GM12801 (cell line): ENCODE measurements around the gene TMEM14B.

Experiments used
- CTCF ChIP-seq: IDR thresholded peaks from one replicate; pipeline ENCODE4 v1.5.1; 2011; ENCODE audit warnings: control low read depth; ENCODE audit not compliant: insufficient read length; ENCODE audit errors: extremely low read depth

TMEM14B gene

GRCh38 chr6:10747251-10747972 is at the start of gene TMEM14B:
TSS of gene TMEM14B (plus strand) at chr6:10747805. CDS start at chr6:10749246, 1,441 bp downstream.
- no peak for TF ChIP-seq CTCF

GRCh38 chr6:10713962-10714361 is 33.6 kb upstream of the TMEM14B start:
- TF ChIP-seq CTCF = no peak

DNA sequence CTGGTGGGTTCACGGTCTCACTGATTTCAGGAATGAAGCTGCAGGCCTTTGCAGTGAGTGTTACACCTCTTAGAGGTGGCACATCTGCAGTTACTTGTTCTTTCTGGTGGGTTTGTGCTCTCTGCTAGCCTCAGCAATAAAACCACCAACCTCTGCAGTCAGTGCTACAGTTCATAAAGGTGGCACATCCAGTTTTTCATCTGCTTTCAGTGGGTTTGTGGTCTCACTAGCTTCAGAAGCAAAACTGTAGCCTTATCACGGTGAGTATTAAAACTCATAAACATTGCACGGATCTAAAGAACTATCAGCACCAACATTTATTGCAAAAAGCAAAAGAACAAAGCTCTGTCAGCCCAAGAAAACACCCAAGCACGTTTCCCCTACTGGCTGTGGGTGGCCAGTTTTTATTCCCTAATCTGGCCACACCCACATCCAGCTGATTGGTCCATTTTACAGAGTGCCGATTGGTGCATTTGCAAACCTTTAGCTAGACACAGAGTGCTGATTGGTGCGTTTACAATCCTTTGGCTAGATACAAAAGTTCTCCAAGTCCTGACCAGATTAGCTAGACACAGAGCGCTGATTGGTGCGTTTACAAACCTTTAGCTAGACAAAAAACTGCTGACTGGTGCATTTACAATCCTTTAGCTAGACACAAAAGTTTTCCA is 28.2 kb upstream of the TMEM14B start:
- TF ChIP-seq CTCF = no peak

DNA sequence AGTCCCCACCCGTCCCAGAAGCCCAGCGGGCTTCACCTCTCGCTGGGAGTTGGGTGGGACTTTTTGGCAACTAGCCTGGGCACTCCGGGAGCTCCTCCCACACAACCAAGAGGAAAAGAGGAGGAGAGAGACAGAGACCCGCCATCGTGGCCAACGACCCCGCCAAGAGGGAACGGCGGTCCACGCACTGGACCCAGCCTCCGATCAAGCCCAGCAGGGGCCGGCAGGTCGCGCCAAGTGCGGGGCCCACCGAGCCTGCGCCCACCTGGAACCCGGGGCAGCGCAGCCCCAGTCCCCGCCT is 27.7 kb upstream of the TMEM14B start:
- TF ChIP-seq CTCF = no peak

GRCh38 chr6:10720265-10720959 is 27.2 kb upstream of the TMEM14B start:
- no peak for TF ChIP-seq CTCF

DNA sequence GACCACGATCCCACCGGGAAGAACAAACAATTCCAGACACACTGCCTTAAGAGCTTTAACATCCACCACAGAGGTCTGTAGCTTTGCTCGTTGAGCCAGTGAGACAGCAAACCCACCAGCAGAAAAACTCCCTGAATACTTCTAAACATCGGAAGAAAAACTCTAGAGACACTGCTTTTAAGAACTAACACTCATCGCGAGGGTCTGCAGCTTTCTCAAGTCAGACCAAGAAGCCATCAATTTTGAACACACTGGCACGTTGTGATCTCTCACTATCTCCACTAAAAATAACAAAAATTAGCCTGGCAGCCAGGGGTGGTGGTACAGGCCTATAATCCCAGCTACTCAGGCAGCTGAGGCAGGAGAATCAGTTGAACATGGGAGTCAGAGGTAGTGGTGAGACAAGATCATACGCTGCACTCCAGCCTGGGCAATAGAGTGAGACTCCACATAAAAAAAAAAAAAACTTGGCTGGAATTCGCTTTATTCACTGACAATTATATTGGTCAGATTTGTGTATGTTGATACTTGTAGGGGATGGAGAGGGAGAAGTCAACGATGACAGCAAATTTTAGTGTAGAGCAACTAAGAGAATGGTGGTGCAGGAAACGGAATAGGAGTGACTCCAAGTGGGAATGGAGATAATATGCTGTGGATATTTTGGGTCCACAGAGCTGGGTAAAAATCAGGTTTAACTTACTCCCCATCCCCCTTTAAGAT is 25.6 kb upstream of the TMEM14B start:
- TF ChIP-seq CTCF = no peak

DNA sequence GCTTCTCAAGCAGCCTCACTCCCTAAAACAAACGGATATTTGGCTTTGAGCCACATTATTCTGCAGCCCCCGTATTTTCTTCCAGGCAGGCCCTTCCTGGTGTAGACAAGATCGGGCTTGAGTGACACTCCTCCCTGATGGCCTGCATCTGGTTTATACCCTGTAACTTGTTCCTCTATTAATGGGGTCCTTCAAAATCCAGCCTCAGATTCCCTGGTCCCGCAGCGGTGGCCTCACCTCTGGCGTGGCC is 25.1 kb upstream of the TMEM14B start:
- TF ChIP-seq CTCF = no peak
